SHP77 treated with DMSO at 0.1 percent for 48 hours (cell line): ENCODE results near the gene MBL2.

ENCODE experiments used
- DNase-seq: peaks from one replicate; lab custom pipeline; 2025; lab: John Stamatoyannopoulos, UW

Gene MBL2

DNA sequence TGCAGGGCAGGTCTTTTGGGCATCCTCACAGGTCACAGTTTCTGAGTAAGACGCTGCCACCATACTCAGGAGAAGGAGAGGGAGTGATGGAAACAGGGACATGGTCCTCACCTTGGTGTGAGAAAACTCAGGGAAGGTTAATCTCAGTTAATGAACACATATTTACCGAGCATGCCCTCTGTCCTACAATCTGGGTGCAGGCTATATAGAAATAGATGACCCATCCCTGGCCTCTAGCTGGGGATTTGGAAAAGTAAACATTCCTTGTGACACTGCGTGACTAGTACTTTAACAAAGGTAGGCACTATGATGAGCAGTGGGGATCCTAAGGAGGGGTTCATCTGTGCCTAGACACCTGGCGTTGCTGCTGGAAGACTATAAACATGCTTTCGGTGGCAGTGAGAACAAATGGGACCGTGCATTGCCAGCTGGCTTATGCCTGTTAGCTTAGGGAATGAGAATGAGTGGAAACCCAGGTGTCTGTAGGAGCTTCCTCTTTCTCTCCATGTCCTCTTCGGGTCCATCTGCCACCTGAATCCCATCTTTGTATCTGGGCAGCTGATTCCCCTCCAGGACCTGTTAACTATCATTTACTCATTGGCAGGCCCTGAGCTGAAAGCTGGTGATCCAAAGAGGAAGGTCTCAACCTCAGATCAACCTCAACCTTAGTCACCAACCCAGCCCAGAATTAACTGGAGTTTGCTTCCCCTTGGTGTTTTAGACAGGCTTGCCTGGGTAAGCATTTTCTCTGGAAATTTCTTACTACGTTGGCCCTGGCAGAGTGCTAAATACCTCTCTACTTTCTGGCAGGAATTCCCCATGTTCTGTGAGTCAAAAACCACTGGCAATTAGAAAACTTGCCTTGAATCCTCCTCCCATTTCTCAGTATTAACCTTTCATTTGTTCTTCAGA, 794 bp downstream of the MBL2 start:
- no peak for DNase-seq

- no peak for DNase-seq
These were observed 1.7 kb downstream of the MBL2 start for GRCh38 chr10:52770904-52771303.

- DNase-seq = no peak
These were observed 2.6 kb downstream of the MBL2 start for GRCh38 chr10:52769966-52770365.

DNA sequence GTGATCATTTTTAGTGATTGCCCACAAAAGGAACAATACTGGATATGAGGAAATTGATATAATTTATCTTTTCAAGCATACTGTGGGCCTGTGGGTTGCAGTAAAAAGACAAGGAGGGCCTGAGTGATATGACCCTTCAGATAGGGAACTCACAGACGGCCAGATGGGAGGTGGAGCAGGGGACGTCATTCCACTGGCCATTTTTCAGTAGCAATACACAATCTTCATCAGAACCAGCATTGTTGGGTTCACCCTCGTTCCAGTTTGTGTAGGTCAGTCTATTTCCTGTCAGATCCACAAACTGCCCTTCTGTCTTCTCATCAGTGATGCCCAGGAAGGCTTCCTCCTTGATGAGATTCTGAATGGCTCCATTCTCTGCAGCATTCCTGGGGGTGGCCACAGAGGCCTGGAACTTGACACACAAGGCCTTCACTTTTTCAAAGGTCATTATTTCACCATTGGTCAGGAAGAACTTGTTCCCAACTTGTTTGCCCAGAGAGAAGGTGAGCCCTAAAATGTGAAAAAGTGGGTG, 4.5 kb downstream of the MBL2 start:
- no peak for DNase-seq

DNA sequence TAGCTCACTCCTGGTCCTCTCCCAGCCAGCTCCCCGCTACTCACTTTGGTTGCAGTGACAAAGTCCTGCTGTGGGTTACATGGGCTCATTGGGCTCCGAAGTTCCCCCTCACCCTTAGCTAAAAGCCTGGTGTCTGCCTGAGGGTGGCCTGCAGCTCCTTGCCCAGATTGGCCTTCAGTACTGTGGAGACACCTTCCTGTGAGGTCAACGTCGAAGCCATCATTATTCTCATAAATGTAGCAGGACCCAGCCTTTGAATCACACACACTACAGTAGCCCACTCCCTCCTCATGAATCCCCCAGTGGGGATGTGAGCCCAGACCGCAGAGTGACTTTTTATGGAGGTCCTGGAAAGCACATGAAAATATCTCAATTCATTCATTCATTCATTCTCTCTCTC, 10.5 kb downstream of the MBL2 start:
- no peak for DNase-seq

DNA sequence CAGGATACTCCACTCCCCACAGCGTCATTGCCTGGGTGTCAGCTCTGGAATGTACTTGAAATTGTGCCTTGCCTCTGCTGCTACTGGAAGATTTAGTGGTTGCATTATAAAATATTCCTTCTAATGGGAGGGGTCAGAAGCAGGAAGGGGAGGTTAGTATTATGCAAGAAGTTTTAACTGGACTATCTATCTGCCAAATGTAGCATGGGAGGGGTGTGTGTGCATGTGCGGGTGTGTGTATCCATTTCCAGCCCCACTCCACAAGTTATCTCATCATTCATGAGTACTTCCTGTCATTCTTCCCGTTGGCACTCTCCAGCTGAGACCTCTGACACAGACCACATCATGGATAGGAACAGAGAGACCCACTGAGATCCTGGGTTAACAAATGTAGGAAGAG, 13.4 kb downstream of the MBL2 start:
- no peak for DNase-seq

DNA sequence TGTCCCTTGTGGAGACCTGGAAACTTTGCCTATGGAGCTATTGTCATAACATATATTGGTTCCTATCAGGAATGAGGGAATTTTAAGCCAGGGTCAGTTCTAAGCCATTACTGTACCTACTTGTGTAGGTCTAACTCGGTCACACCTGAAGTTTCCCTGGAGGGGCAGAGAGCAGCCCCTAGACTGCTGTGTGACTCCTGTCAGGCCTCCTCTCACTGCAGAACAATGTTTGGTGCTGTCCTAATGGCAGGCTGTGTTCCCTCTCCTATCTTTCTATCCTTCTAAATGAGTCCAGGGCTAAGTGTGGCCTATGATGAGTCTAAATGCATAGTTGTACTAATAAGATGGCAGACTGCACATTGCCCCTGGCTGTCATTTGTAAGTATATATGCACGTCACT, 14.2 kb downstream of the MBL2 start:
- no peak for DNase-seq

GRCh38 chr10:52757773-52758172, 14.8 kb downstream of the MBL2 start:
- no peak for DNase-seq

- no peak for DNase-seq
These were observed 15.6 kb downstream of the MBL2 start for GRCh38 chr10:52756966-52757365.

DNA sequence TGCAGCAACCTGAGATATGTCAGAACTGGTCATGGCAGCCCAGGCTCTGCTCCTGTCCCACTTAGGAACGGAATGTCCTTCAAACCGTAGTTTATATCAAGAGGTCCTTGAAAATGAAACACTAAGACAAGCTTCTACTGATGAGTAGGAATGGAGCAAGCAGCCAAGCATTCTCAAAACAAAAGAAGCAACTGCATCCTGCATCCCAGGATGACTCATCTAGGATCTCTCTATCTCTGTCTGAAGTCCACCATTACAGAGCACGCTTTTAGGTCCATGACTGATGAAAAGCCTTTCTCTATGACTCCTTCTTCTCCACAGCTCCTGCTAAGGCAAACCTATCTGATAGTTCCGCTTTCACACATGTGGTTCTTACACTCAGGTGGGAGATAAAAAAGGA, 16.3 kb downstream of the MBL2 start:
- DNase-seq = no peak

GRCh38 chr10:52755297-52756062, 17.1 kb downstream of the MBL2 start:
- DNase-seq = no peak

DNA sequence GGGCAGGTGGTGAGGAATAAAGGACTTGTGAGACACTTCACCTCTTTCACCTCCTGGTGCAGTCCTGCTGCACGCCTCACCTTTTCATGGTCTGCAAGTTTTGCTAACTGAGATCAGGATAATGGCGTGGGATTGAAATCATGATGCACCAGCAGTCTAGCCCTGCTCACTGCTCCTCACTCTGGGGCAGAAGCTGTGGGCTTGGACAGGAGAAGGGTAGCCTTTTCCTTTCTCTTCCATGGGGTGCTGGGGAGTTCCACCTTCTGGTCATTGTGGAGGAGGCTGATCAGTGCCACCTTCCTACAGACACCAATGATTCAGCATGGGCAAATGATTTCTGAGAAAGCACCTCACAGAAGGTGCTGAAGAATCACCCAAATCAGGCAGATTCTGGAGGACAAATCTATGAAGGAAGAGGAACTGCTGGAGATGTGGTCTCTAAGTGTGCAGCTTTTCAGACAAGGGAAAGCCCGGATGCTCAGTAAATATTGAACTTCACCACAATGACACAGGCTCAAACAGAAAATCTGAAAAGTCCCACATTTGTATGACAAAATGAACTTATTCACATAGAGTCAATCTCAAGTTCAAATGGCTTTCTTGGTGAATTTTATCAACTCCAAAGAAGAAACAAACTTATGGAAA, 19.7 kb downstream of the MBL2 start:
- no peak for DNase-seq

- no peak for DNase-seq
These were observed 20.3 kb downstream of the MBL2 start for GRCh38 chr10:52752261-52752660.

DNA sequence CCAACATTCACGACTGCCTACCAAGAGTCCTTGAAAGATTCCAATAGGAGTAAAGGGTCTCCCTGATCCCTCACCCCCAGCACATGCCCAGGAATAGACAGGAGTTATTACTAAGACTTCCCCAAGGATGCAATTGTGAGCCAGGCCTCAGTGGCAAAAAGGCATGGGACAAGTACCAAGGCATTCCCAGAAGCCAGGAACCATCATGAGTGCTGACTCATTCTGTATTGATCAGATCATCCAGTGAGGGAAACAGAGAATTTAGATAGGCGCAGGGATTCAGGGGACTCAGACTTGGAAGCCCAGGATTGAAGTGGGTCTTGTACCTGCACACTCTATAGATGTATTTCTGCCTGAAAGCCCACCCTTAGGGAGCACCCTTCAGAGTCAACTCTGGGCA, 21.2 kb downstream of the MBL2 start:
- DNase-seq = no peak

- DNase-seq = no peak
These were observed 22.0 kb downstream of the MBL2 start for GRCh38 chr10:52750629-52751028.

- DNase-seq = no peak
These were observed 24.9 kb downstream of the MBL2 start for GRCh38 chr10:52747694-52748093.

DNA sequence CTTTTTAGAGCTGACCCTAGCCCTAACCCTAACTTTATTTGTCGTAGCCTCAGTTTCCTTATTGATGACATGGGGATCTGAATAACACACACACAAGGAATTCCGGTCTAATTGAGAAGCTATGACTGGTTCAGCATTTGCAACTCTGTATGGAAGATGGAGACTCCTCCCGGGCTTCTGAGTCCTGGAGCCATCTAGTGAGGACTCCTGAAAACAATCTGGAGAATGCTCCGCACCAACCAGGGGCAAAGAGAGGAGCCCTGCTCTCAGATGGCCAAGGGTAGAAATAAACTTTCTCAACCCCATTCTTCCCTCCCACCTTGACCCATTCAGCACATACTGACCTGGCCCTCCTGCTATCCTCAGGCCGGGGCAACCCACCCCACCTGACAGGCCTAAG, 26.4 kb downstream of the MBL2 start:
- DNase-seq = no peak

DNA sequence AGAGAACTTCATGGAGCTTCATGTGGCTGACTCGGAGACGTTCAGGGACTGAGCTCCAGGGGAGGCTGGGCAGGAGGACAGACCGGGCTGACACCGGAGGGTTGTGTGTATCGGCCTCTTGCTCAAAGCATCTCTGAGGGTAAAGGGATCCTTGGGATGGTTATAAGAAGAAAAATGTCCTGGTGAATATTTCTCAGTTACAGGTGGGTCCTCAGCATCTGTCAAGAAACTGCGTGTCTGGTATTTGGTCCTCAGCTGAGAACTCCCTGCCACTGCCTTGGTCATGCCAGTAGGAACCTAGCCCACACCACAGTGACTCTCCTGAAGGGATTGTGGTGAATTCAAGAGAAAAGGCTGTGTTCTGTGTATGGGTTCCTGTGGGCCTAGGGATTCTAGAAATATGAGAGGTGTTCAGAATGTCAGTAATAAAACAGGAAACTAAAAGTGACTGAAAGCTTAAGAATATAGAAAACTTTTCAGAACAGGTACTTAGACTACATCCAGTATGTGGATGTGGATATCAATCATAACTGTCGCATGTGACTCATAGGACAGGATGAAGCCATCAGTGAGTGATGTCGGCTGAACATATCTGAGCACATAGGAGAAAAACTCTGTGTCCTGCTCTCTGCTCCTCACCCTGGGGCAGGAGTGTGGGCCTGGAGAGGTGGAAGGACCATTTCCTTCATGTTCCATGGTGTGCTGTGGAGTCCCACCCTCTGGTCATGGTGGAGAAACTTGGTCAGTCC, 28.4 kb downstream of the MBL2 start:
- no peak for DNase-seq

DNA sequence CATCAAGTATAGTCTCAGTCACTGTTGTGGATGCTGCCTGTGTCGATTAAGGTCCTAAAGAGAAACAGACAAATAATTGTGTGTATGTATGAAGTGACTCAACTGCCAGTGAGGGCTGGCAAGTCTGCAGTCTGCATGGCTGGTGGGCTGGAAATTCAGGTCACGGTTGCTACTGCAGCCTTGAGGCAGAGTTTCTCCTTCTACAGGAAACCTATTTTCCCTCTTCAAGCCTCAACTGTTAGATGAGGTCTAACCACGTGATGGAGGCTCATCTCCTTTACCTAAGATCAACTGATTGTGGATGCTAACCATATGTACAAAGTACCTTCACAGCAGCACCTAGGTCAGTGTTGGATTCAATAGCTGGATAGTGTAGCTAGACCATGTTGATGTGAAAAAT, 29.9 kb downstream of the MBL2 start:
- DNase-seq = no peak

- DNase-seq = no peak
These were observed 30.7 kb downstream of the MBL2 start for GRCh38 chr10:52741851-52742250.

- DNase-seq = no peak
These were observed 31.5 kb downstream of the MBL2 start for GRCh38 chr10:52740913-52741675.
